Placental epithelial cell (primary cell): ENCODE data around the gene SH3BGRL. TPM values are rescaled to one million over a fixed set of nuclear protein-coding genes. Genes with fewer than 3 reads are reported as not detected.

ENCODE experiments used
- total RNA-seq: library from RNA; depleted of rRNA; stranded (reverse); fragments of >200 nt; gene quantifications from 2 replicates; pipeline ENCODE4 v1.2.3, GENCODE V29; 2012

The SH3BGRL gene
- total RNA-seq = 55.1 and 73.8 TPM in 2 replicates

GRCh38 chrX:81201671-81202455 lies at the start of gene SH3BGRL, which contains the start of gene HMGN5:
SH3BGRL (plus strand) TSS chrX:81202102; CDS start chrX:81202201, 99 bp downstream.
HMGN5 (minus strand) TSS chrX:81201913; CDS start chrX:81121549, 80,364 bp downstream.

Other genes starting within 250 kb of the SH3BGRL start
- gene HMGN5, start 189 bp upstream of the SH3BGRL start, total RNA-seq = 0.33 and 1.6 TPM in 2 replicates